Neutrophil (primary cell): ENCODE data around the gene DAAM2.

Experiments used
- H3K27ac ChIP-seq: fragments of 200-600 bp; sonication (generic); 2 replicates; pipeline ENCODE4 v1.5.1; 2016; ENCODE audit warnings: mild to moderate bottlenecking, moderate library complexity
- H3K27me3 ChIP-seq: fragments of 200-600 bp; sonication (generic); 2 replicates; pipeline ENCODE4 v1.6.0; 2016; ENCODE audit warnings: mild to moderate bottlenecking
- H3K36me3 ChIP-seq: fragments of 200-600 bp; sonication (generic); 2 replicates; pipeline ENCODE4 v1.5.1; 2017
- H3K4me1 ChIP-seq, 2 experiments: fragments of 200-600 bp in 1 of 2; sonication (generic) in 1 of 2; 1 replicate in 1 of 2; 2 replicates in 1 of 2; pipeline versions ENCODE4 v1.5.1 to v1.6.1; 2013 to 2016; ENCODE audit warnings: low read depth in 1 of 2, low read length in 1 of 2, mild to moderate bottlenecking in 1 of 2, moderate library complexity in 1 of 2; ENCODE audit not compliant: control insufficient read depth in 1 of 2, insufficient read depth in 1 of 2
- H3K4me3 ChIP-seq, 2 experiments: fragments of 200-600 bp in 1 of 2; sonication (generic) in 1 of 2; 1 replicate in 1 of 2; 2 replicates in 1 of 2; pipeline ENCODE4 v1.5.1; 2013 to 2016; ENCODE audit warnings: low read depth in 1 of 2, low read length in 1 of 2, mild to moderate bottlenecking in 1 of 2, moderate library complexity in 1 of 2
- H3K9me3 ChIP-seq: fragments of 200-600 bp; sonication (generic); 2 replicates; pipeline ENCODE4 v1.5.1; 2016
- TF ChIP-seq, protein P1 (sequence below): fragments of 200-600 bp; sonication (generic); IDR thresholded peaks from 2 replicates; pipeline ENCODE4 v1.5.1; 2016; ENCODE audit warnings: antibody characterized with exemption

The DAAM2 gene

GRCh38 chr6:39936857-39937256 lies 144.7 kb downstream of the DAAM2 start:
- no peak overlapping the region for H3K4me3 ChIP-seq
- peaks cover 68% of the 10 kb centered on the region for H3K27me3 ChIP-seq
- TF ChIP-seq, protein P1, sequence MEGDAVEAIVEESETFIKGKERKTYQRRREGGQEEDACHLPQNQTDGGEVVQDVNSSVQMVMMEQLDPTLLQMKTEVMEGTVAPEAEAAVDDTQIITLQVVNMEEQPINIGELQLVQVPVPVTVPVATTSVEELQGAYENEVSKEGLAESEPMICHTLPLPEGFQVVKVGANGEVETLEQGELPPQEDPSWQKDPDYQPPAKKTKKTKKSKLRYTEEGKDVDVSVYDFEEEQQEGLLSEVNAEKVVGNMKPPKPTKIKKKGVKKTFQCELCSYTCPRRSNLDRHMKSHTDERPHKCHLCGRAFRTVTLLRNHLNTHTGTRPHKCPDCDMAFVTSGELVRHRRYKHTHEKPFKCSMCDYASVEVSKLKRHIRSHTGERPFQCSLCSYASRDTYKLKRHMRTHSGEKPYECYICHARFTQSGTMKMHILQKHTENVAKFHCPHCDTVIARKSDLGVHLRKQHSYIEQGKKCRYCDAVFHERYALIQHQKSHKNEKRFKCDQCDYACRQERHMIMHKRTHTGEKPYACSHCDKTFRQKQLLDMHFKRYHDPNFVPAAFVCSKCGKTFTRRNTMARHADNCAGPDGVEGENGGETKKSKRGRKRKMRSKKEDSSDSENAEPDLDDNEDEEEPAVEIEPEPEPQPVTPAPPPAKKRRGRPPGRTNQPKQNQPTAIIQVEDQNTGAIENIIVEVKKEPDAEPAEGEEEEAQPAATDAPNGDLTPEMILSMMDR: no peak
- H3K9me3 ChIP-seq: no peaks in the 10 kb centered on the region
- no peak overlapping the region for H3K27ac ChIP-seq
- no peaks in the 10 kb centered on the region for H3K4me1 ChIP-seq
- no peaks in the 10 kb centered on the region for H3K36me3 ChIP-seq

GRCh38 chr6:39937686-39938333 lies 145.6 kb downstream of the DAAM2 start:
- H3K36me3 ChIP-seq: no peaks in the 10 kb centered on the region
- peaks cover 58% of the 10 kb centered on the region for H3K27me3 ChIP-seq
- H3K27ac ChIP-seq: no peak overlapping the region
- H3K4me1 ChIP-seq: no peaks in the 10 kb centered on the region
- TF ChIP-seq, protein P1: no peak
- H3K4me3 ChIP-seq: no peak overlapping the region
- H3K9me3 ChIP-seq: no peaks in the 10 kb centered on the region

GRCh38 chr6:39938773-39939654 lies 146.8 kb downstream of the DAAM2 start:
- H3K36me3 ChIP-seq: no peaks in the 10 kb centered on the region
- peaks cover 46% of the 10 kb centered on the region for H3K27me3 ChIP-seq
- H3K4me1 ChIP-seq: no peaks in the 10 kb centered on the region
- H3K9me3 ChIP-seq: no peaks in the 10 kb centered on the region
- TF ChIP-seq, protein P1: no peak
- no peak overlapping the region for H3K27ac ChIP-seq
- no peak overlapping the region for H3K4me3 ChIP-seq

DNA sequence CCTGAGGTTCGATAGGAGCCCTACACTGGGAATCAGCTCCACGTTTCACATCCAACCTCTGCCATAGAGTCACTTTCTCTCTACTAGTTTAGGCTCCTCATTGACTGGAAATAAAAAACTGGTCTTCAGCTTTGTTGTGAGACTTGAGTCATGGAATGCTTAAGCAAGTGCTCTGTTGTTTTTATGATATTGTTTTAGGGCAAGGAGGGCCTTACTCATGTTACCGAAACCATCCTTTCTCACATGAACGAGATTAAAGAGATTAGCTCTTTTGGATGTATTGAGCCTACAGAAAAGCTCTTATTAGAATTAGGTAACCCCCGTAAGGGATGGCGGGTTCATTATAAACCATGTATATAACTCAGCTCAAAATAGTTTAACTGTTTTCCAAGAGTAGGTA lies 149.0 kb downstream of the DAAM2 start:
- no peaks in the 10 kb centered on the region for H3K9me3 ChIP-seq
- H3K4me1 ChIP-seq: no peaks in the 10 kb centered on the region
- H3K27me3 ChIP-seq: peaks cover 25% of the 10 kb centered on the region
- H3K4me3 ChIP-seq: no peak overlapping the region
- TF ChIP-seq, protein P1: no peak
- H3K27ac ChIP-seq: no peak overlapping the region
- H3K36me3 ChIP-seq: no peaks in the 10 kb centered on the region

DNA sequence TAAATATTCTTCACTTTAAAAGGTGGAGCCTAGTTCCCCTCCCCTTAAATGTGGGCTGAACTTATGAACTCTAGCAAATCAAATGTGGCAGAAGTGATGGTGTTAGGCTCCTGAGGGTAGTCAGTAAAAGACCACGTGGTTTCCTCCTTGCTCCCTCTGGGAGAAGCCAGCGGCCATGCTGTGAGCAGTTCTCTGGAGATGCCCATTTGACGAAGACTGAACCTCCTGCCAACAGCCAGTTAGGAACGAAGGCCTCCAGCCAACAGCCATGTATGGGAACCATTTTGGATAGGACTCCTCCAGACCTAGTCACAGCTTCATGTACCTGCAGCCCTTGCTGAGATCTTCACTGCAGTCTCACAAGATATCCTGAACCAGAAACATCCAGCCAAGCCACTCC lies 149.6 kb downstream of the DAAM2 start:
- Histone ChIP-seq H3K4me3 (no peak overlapping the region), H3K4me1 (no peaks in the 10 kb centered on the region), H3K36me3 (no peaks in the 10 kb centered on the region), H3K27me3 (peaks cover 18% of the 10 kb centered on the region), H3K9me3 (no peaks in the 10 kb centered on the region), H3K27ac (no peak overlapping the region)
- TF ChIP-seq, protein P1: no peak
